ENCODE results near the gene KRTAP5-8. TPM values are rescaled to one million over a fixed set of nuclear protein-coding genes. Genes with fewer than 3 reads are reported as not detected.

Gene KRTAP5-8
- total RNA-seq, 1 donor from 2014 or later = not detected

- no peak overlapping the region for H3K27ac Mint-ChIP-seq (ENCODE audit: unreplicated experiment)
- no peaks in the 10 kb centered on the region for H3K9me3 Mint-ChIP-seq (ENCODE audit: unreplicated experiment)
- peaks cover 3% of the 10 kb centered on the region for H3K27me3 Mint-ChIP-seq (ENCODE audit: unreplicated experiment)
- H3K4me3 Mint-ChIP-seq (ENCODE audit: unreplicated experiment) = peak overlapping the region; percentile 35
- no peak for TF ChIP-seq CTCF (IDR thresholded peaks at IDR 0.05; ENCODE audit: unreplicated experiment)
- peaks cover 20% of the 10 kb centered on the region for H3K4me1 Mint-ChIP-seq (ENCODE audit: unreplicated experiment)
- H3K36me3 Mint-ChIP-seq (ENCODE audit: low read depth, unreplicated experiment) = peaks cover 54% of the 10 kb centered on the region
- DNase-seq (ENCODE audit: low spot score) = no peak
Measured at GRCh38 chr11:71490731-71491390, 47.0 kb upstream of the KRTAP5-8 start.

- Mint-ChIP-seq H3K4me3 (ENCODE audit: unreplicated experiment) (no peak overlapping the region), H3K27me3 (ENCODE audit: unreplicated experiment) (peaks cover 3% of the 10 kb centered on the region), H3K4me1 (ENCODE audit: unreplicated experiment) (peaks cover 20% of the 10 kb centered on the region), H3K27ac (ENCODE audit: unreplicated experiment) (peak overlapping the region; percentile 28), H3K36me3 (ENCODE audit: low read depth, unreplicated experiment) (peaks cover 49% of the 10 kb centered on the region), H3K9me3 (ENCODE audit: unreplicated experiment) (no peaks in the 10 kb centered on the region)
- no peak for DNase-seq (ENCODE audit: low spot score)
- no peak for TF ChIP-seq CTCF (IDR thresholded peaks at IDR 0.05; ENCODE audit: unreplicated experiment)
Measured at GRCh38 chr11:71491531-71491930, 46.3 kb upstream of the KRTAP5-8 start.

- H3K4me1 Mint-ChIP-seq (ENCODE audit: unreplicated experiment) = peaks cover 20% of the 10 kb centered on the region
- no peak overlapping the region for H3K4me3 Mint-ChIP-seq (ENCODE audit: unreplicated experiment)
- peaks cover 51% of the 10 kb centered on the region for H3K36me3 Mint-ChIP-seq (ENCODE audit: low read depth, unreplicated experiment)
- TF ChIP-seq CTCF (IDR thresholded peaks at IDR 0.05; ENCODE audit: unreplicated experiment) = no peak
- no peak for DNase-seq (ENCODE audit: low spot score)
- peak overlapping the region; percentile 28 for H3K27ac Mint-ChIP-seq (ENCODE audit: unreplicated experiment)
- H3K27me3 Mint-ChIP-seq (ENCODE audit: unreplicated experiment) = peaks cover 3% of the 10 kb centered on the region
- no peaks in the 10 kb centered on the region for H3K9me3 Mint-ChIP-seq (ENCODE audit: unreplicated experiment)
Measured at GRCh38 chr11:71491940-71492339, 45.9 kb upstream of the KRTAP5-8 start.

- H3K36me3 Mint-ChIP-seq (ENCODE audit: low read depth, unreplicated experiment) = peaks cover 40% of the 10 kb centered on the region
- no peak overlapping the region for H3K27ac Mint-ChIP-seq (ENCODE audit: unreplicated experiment)
- H3K4me1 Mint-ChIP-seq (ENCODE audit: unreplicated experiment) = no peaks in the 10 kb centered on the region
- H3K27me3 Mint-ChIP-seq (ENCODE audit: unreplicated experiment) = peaks cover 6% of the 10 kb centered on the region
- TF ChIP-seq CTCF (IDR thresholded peaks at IDR 0.05; ENCODE audit: unreplicated experiment) = no peak
- H3K9me3 Mint-ChIP-seq (ENCODE audit: unreplicated experiment) = no peaks in the 10 kb centered on the region
- peak overlapping the region; percentile 1 for H3K4me3 Mint-ChIP-seq (ENCODE audit: unreplicated experiment)
- DNase-seq (ENCODE audit: low spot score) = no peak
Measured at GRCh38 chr11:71495286-71496230, 42.3 kb upstream of the KRTAP5-8 start.

GRCh38 chr11:71496421-71496820 is 41.4 kb upstream of the KRTAP5-8 start:
- H3K36me3 Mint-ChIP-seq (ENCODE audit: low read depth, unreplicated experiment) = peaks cover 36% of the 10 kb centered on the region
- no peaks in the 10 kb centered on the region for H3K4me1 Mint-ChIP-seq (ENCODE audit: unreplicated experiment)
- peak overlapping the region; percentile 77 for H3K4me3 Mint-ChIP-seq (ENCODE audit: unreplicated experiment)
- no peak for DNase-seq (ENCODE audit: low spot score)
- H3K9me3 Mint-ChIP-seq (ENCODE audit: unreplicated experiment) = no peaks in the 10 kb centered on the region
- H3K27me3 Mint-ChIP-seq (ENCODE audit: unreplicated experiment) = peaks cover 5% of the 10 kb centered on the region
- TF ChIP-seq CTCF (IDR thresholded peaks at IDR 0.05; ENCODE audit: unreplicated experiment) = no peak
- no peak overlapping the region for H3K27ac Mint-ChIP-seq (ENCODE audit: unreplicated experiment)
